ENCODE data around the gene TLCD3B. TPM values are rescaled to one million over a fixed set of nuclear protein-coding genes. Genes with fewer than 3 reads are reported as not detected.

TLCD3B gene
- total RNA-seq, 1 experiment from 2014 or later, result 0.90 TPM

GRCh38 chr16:30032083-30032819 is 1.2 kb upstream of the TLCD3B start:
- CTCF ChIA-PET, result interaction anchor here (0.5 to 2.2 kb wide), 18 partner anchors 9 to 1003 kb away, joined by 3 to 12 read pairs (median 4); partner anchors contain the start of genes ASPHD1, C16orf92, DOC2A and MVP
- Mint-ChIP-seq H3K27me3 (ENCODE audit: unreplicated experiment) (peaks cover 86% of the 10 kb centered on the region), H3K36me3 (ENCODE audit: insufficient read depth, unreplicated experiment) (peaks cover 6% of the 10 kb centered on the region), H3K9me3 (ENCODE audit: low read depth, unreplicated experiment) (no peaks in the 10 kb centered on the region), H3K27ac (ENCODE audit: unreplicated experiment) (no peak overlapping the region), H3K4me3 (ENCODE audit: low read depth, unreplicated experiment) (peak overlapping the region; percentile 18), H3K4me1 (ENCODE audit: low read depth, unreplicated experiment) (peaks cover 9% of the 10 kb centered on the region)
- BruUV-seq (replicated peaks), result no TSS peak
- intact Hi-C loops (cut with micrococcal nuclease; ENCODE audit: unreplicated experiment), result no loop called here
- peak; percentile 93 for TF ChIP-seq CTCF (IDR thresholded peaks at IDR 0.05; ENCODE audit: unreplicated experiment)
- peak; percentile 74 for DNase-seq

GRCh38 chr16:30031477-30031918 is 427 bp upstream of the TLCD3B start:
- no peak overlapping the region for H3K27ac Mint-ChIP-seq (ENCODE audit: unreplicated experiment)
- TF ChIP-seq CTCF (IDR thresholded peaks at IDR 0.05; ENCODE audit: unreplicated experiment), result no peak
- peak overlapping the region; percentile 46 for H3K4me3 Mint-ChIP-seq (ENCODE audit: low read depth, unreplicated experiment)
- no TSS peak for BruUV-seq (replicated peaks)
- peaks cover 6% of the 10 kb centered on the region for H3K36me3 Mint-ChIP-seq (ENCODE audit: insufficient read depth, unreplicated experiment)
- CTCF ChIA-PET, result interaction anchor here (1.0 to 2.2 kb wide), 7 partner anchors 8 to 340 kb away, joined by 3 to 10 read pairs (median 6); partner anchors contain the start of genes ASPHD1, C16orf92, PAGR1 and SEZ6L2
- H3K27me3 Mint-ChIP-seq (ENCODE audit: unreplicated experiment), result peaks cover 89% of the 10 kb centered on the region
- DNase-seq, result no peak
- H3K4me1 Mint-ChIP-seq (ENCODE audit: low read depth, unreplicated experiment), result peaks cover 9% of the 10 kb centered on the region
- no peaks in the 10 kb centered on the region for H3K9me3 Mint-ChIP-seq (ENCODE audit: low read depth, unreplicated experiment)
- intact Hi-C loops (cut with micrococcal nuclease; ENCODE audit: unreplicated experiment), result no loop called here

- CTCF ChIA-PET, result no interaction called here
- BruUV-seq (replicated peaks), result no TSS peak
- H3K4me1 Mint-ChIP-seq (ENCODE audit: low read depth, unreplicated experiment), result peaks cover 9% of the 10 kb centered on the region
- intact Hi-C loops (cut with micrococcal nuclease; ENCODE audit: unreplicated experiment), result no loop called here
- no peak for TF ChIP-seq CTCF (IDR thresholded peaks at IDR 0.05; ENCODE audit: unreplicated experiment)
- H3K4me3 Mint-ChIP-seq (ENCODE audit: low read depth, unreplicated experiment), result peak overlapping the region; percentile 46
- H3K27ac Mint-ChIP-seq (ENCODE audit: unreplicated experiment), result no peak overlapping the region
- H3K36me3 Mint-ChIP-seq (ENCODE audit: insufficient read depth, unreplicated experiment), result peaks cover 6% of the 10 kb centered on the region
- H3K9me3 Mint-ChIP-seq (ENCODE audit: low read depth, unreplicated experiment), result no peaks in the 10 kb centered on the region
- peaks cover 89% of the 10 kb centered on the region for H3K27me3 Mint-ChIP-seq (ENCODE audit: unreplicated experiment)
- DNase-seq, result no peak
Measured at GRCh38 chr16:30030011-30030685, 923 bp downstream of the TLCD3B start.

DNA sequence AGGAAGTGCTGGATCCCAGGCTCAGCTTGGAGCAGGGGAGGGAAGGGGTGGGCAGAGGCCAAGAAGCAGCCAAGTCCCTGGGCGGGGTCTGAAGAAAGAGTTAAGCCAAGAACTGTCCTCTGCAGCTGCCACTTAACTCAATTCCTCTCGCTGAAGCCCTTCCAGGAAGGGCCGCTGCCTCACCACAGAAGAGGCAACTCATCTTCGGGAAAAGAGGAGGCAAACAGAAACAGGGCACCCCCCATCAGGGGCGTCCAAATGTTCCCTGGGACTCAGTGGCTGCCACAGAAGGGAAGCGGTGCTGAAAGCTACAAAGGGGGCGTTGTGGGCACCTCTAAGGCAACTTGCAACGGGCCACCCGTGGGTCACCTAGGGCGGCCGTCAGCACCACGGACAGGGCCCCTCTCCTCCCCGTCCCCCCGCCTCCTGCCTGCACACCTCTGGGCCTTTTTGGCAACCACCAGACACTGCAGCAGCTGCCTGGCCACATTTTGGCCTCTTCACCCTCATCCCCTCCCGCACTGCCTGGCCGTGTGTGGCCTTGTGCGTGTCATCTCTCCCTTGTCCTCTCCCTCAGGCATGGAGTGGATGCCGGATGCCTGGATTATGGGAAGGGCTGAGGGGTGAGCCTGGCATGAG is 2.5 kb downstream of the TLCD3B start:
- BruUV-seq (replicated peaks), result no TSS peak
- Mint-ChIP-seq H3K36me3 (ENCODE audit: insufficient read depth, unreplicated experiment) (peaks cover 6% of the 10 kb centered on the region), H3K4me3 (ENCODE audit: low read depth, unreplicated experiment) (no peak overlapping the region), H3K27ac (ENCODE audit: unreplicated experiment) (no peak overlapping the region), H3K9me3 (ENCODE audit: low read depth, unreplicated experiment) (no peaks in the 10 kb centered on the region), H3K27me3 (ENCODE audit: unreplicated experiment) (peaks cover 92% of the 10 kb centered on the region), H3K4me1 (ENCODE audit: low read depth, unreplicated experiment) (peaks cover 9% of the 10 kb centered on the region)
- no peak for TF ChIP-seq CTCF (IDR thresholded peaks at IDR 0.05; ENCODE audit: unreplicated experiment)
- intact Hi-C loops (cut with micrococcal nuclease; ENCODE audit: unreplicated experiment), result no loop called here
- CTCF ChIA-PET, result no interaction called here
- DNase-seq, result peak; percentile 51

Measured in Calu3 (cell line).